ENCODE measurements around the gene MAPK6. TPM values are rescaled to one million over a fixed set of nuclear protein-coding genes. Genes with fewer than 3 reads are reported as not detected.

The MAPK6 gene
- total RNA-seq, 3 donors from 2014 or later, result 64.4 to 74.1 (median 68.0) TPM

GRCh38 chr15:52004806-52005205 is 14.2 kb upstream of the MAPK6 start:
- Mint-ChIP-seq H3K9me3 (no peaks in the 10 kb centered on the region), H3K4me1 (ENCODE audit: low read depth) (peaks cover 40% of the 10 kb centered on the region), H3K36me3 (ENCODE audit: insufficient read depth) (no peaks in the 10 kb centered on the region), H3K4me3 (no peak overlapping the region), H3K27me3 (ENCODE audit: low read depth) (no peaks in the 10 kb centered on the region)
- DNase-seq, result no peak
- no peak for ATAC-seq

- ATAC-seq (peak; percentile 93), DNase-seq (no peak)
- no peak overlapping the region for H3K4me3 Mint-ChIP-seq
- peaks cover 45% of the 10 kb centered on the region for H3K4me1 Mint-ChIP-seq (ENCODE audit: low read depth)
- no peaks in the 10 kb centered on the region for H3K9me3 Mint-ChIP-seq
- no peaks in the 10 kb centered on the region for H3K36me3 Mint-ChIP-seq (ENCODE audit: insufficient read depth)
- H3K27me3 Mint-ChIP-seq (ENCODE audit: low read depth), result no peaks in the 10 kb centered on the region
Measured at GRCh38 chr15:52005748-52006701, 13.0 kb upstream of the MAPK6 start.

GRCh38 chr15:52006702-52007340 is 12.2 kb upstream of the MAPK6 start:
- ATAC-seq, result peak; percentile 2 to 7
- no peaks in the 10 kb centered on the region for H3K36me3 Mint-ChIP-seq (ENCODE audit: insufficient read depth)
- DNase-seq, result no peak
- no peaks in the 10 kb centered on the region for H3K27me3 Mint-ChIP-seq (ENCODE audit: low read depth)
- H3K4me3 Mint-ChIP-seq, result no peak overlapping the region
- peaks cover 49% of the 10 kb centered on the region for H3K4me1 Mint-ChIP-seq (ENCODE audit: low read depth)
- H3K9me3 Mint-ChIP-seq, result no peaks in the 10 kb centered on the region

- no peaks in the 10 kb centered on the region for H3K9me3 Mint-ChIP-seq
- peaks cover 59% of the 10 kb centered on the region for H3K4me1 Mint-ChIP-seq (ENCODE audit: low read depth)
- DNase-seq (no peak), ATAC-seq (no peak)
- no peak overlapping the region for H3K4me3 Mint-ChIP-seq
- no peaks in the 10 kb centered on the region for H3K27me3 Mint-ChIP-seq (ENCODE audit: low read depth)
- no peaks in the 10 kb centered on the region for H3K36me3 Mint-ChIP-seq (ENCODE audit: insufficient read depth)
Measured at GRCh38 chr15:52008359-52008697, 10.7 kb upstream of the MAPK6 start.

GRCh38 chr15:52008698-52009434 is 10.2 kb upstream of the MAPK6 start:
- no peaks in the 10 kb centered on the region for H3K27me3 Mint-ChIP-seq (ENCODE audit: low read depth)

GRCh38 chr15:52010633-52011595 is 8.1 kb upstream of the MAPK6 start:
- Mint-ChIP-seq H3K4me3 (no peak overlapping the region), H3K27me3 (ENCODE audit: low read depth) (no peaks in the 10 kb centered on the region), H3K36me3 (ENCODE audit: insufficient read depth) (no peaks in the 10 kb centered on the region), H3K9me3 (no peaks in the 10 kb centered on the region), H3K4me1 (ENCODE audit: low read depth) (peaks cover 56% of the 10 kb centered on the region)
- DNase-seq (no peak), ATAC-seq (peak; percentile 34)

More at GRCh38 chr15:52008698-52009434, 10.2 kb upstream of the MAPK6 start:
- no peaks in the 10 kb centered on the region for H3K36me3 Mint-ChIP-seq (ENCODE audit: insufficient read depth)
- ATAC-seq (no peak), DNase-seq (no peak)
- H3K4me1 Mint-ChIP-seq (ENCODE audit: low read depth), result peaks cover 64% of the 10 kb centered on the region
- H3K4me3 Mint-ChIP-seq, result no peak overlapping the region
- H3K9me3 Mint-ChIP-seq, result no peaks in the 10 kb centered on the region

- Mint-ChIP-seq H3K36me3 (ENCODE audit: insufficient read depth) (no peaks in the 10 kb centered on the region), H3K4me1 (ENCODE audit: low read depth) (peaks cover 48% of the 10 kb centered on the region)
- DNase-seq, result no peak
Measured at GRCh38 chr15:52011711-52012144, 7.3 kb upstream of the MAPK6 start.

GRCh38 chr15:52012210-52012609 is 6.8 kb upstream of the MAPK6 start:
- Mint-ChIP-seq H3K36me3 (ENCODE audit: insufficient read depth) (no peaks in the 10 kb centered on the region), H3K4me1 (ENCODE audit: low read depth) (peaks cover 44% of the 10 kb centered on the region), H3K4me3 (no peak overlapping the region), H3K27me3 (ENCODE audit: low read depth) (no peaks in the 10 kb centered on the region), H3K9me3 (no peaks in the 10 kb centered on the region)
- no peak for ATAC-seq
- DNase-seq, result no peak

More at GRCh38 chr15:52011711-52012144, 7.3 kb upstream of the MAPK6 start:
- H3K9me3 Mint-ChIP-seq, result no peaks in the 10 kb centered on the region
- no peaks in the 10 kb centered on the region for H3K27me3 Mint-ChIP-seq (ENCODE audit: low read depth)
- ATAC-seq, result no peak
- H3K4me3 Mint-ChIP-seq, result no peak overlapping the region

- no peak overlapping the region for H3K4me3 Mint-ChIP-seq
- no peaks in the 10 kb centered on the region for H3K36me3 Mint-ChIP-seq (ENCODE audit: insufficient read depth)
- no peaks in the 10 kb centered on the region for H3K27me3 Mint-ChIP-seq (ENCODE audit: low read depth)
- peaks cover 40% of the 10 kb centered on the region for H3K4me1 Mint-ChIP-seq (ENCODE audit: low read depth)
- DNase-seq (no peak), ATAC-seq (peak; percentile 64 to 71)
- H3K9me3 Mint-ChIP-seq, result no peaks in the 10 kb centered on the region
Measured at GRCh38 chr15:52013151-52013791, 5.7 kb upstream of the MAPK6 start.

- DNase-seq (no peak), ATAC-seq (no peak)
- Mint-ChIP-seq H3K4me1 (ENCODE audit: low read depth) (peaks cover 36% of the 10 kb centered on the region), H3K27me3 (ENCODE audit: low read depth) (no peaks in the 10 kb centered on the region), H3K36me3 (ENCODE audit: insufficient read depth) (no peaks in the 10 kb centered on the region), H3K9me3 (no peaks in the 10 kb centered on the region), H3K4me3 (no peak overlapping the region)
Measured at GRCh38 chr15:52014616-52015015, 4.4 kb upstream of the MAPK6 start.

- Mint-ChIP-seq H3K4me3 (no peak overlapping the region), H3K27me3 (ENCODE audit: low read depth) (no peaks in the 10 kb centered on the region), H3K4me1 (ENCODE audit: low read depth) (peaks cover 43% of the 10 kb centered on the region), H3K36me3 (ENCODE audit: insufficient read depth) (peaks cover 6% of the 10 kb centered on the region), H3K9me3 (no peaks in the 10 kb centered on the region)
- DNase-seq (no peak), ATAC-seq (no peak)
Measured at GRCh38 chr15:52016316-52016715, 2.7 kb upstream of the MAPK6 start.

- peaks cover 43% of the 10 kb centered on the region for H3K4me1 Mint-ChIP-seq (ENCODE audit: low read depth)
- no peaks in the 10 kb centered on the region for H3K27me3 Mint-ChIP-seq (ENCODE audit: low read depth)
- no peak for DNase-seq
Measured at GRCh38 chr15:52018244-52018643, 775 bp upstream of the MAPK6 start.

More at GRCh38 chr15:52018244-52018643, 775 bp upstream of the MAPK6 start:
- peak overlapping the region; percentile 96 for H3K4me3 Mint-ChIP-seq
- no peak for ATAC-seq
- no peaks in the 10 kb centered on the region for H3K9me3 Mint-ChIP-seq
- H3K36me3 Mint-ChIP-seq (ENCODE audit: insufficient read depth), result peaks cover 6% of the 10 kb centered on the region
